Progenitor cell of endocrine pancreas (in vitro differentiated cells): ENCODE results near the gene S100G. TPM values are rescaled to one million over a fixed set of nuclear protein-coding genes. Genes with fewer than 3 reads are reported as not detected.

ENCODE experiments used
- DNase-seq: peaks from one replicate; pipeline ENCODE4 v3.0.0; 2021; ENCODE audit warnings: low spot score; ENCODE audit not compliant: unreplicated experiment
- H3K27ac Mint-ChIP-seq: 2 replicates; pipeline ENCODE4 v1.8.0; 2021; ENCODE audit warnings: mild to moderate bottlenecking, moderate library complexity, mixed read lengths
- H3K27me3 Mint-ChIP-seq: 2 replicates; pipeline ENCODE4 v1.8.0; 2021; ENCODE audit warnings: mixed read lengths
- H3K36me3 Mint-ChIP-seq: 2 replicates; pipeline ENCODE4 v1.8.0; 2022; ENCODE audit warnings: mixed read lengths; ENCODE audit not compliant: insufficient read depth
- H3K4me1 Mint-ChIP-seq: 2 replicates; pipeline ENCODE4 v1.8.0; 2021; ENCODE audit warnings: low read depth, mixed read lengths
- H3K4me3 Mint-ChIP-seq: 2 replicates; pipeline ENCODE4 v1.8.0; 2021; ENCODE audit warnings: low read depth, mild to moderate bottlenecking, moderate library complexity, mixed read lengths
- H3K9me3 Mint-ChIP-seq: 2 replicates; pipeline ENCODE4 v1.8.0; 2021; ENCODE audit warnings: low read depth, mixed read lengths
- CTCF ChIP-seq: fragments of 200-600 bp; sonication (generic); IDR thresholded peaks from one replicate; pipeline ENCODE4 v1.5.0; 2021; ENCODE audit warnings: antibody characterized with exemption, mild to moderate bottlenecking; ENCODE audit not compliant: unreplicated experiment
- microRNA-seq: library from miRNA; unstranded; fragments of <30 nt; microRNA quantifications from one replicate; pipeline ENCODE4 v1.1.0, GENCODE V29; 2020; ENCODE audit warnings: borderline number of aligned reads; ENCODE audit not compliant: unreplicated experiment
- total RNA-seq: library from RNA; stranded (reverse); gene quantifications from 2 replicates; pipeline ENCODE4 v1.2.1, GENCODE V29; 2021

Gene S100G
- total RNA-seq, 1 donor from 2014 or later: not detected

- Mint-ChIP-seq H3K4me1 (peaks cover 5% of the 10 kb centered on the region), H3K36me3 (peaks cover 49% of the 10 kb centered on the region)
Measured at GRCh38 chrX:16695079-16695676, 45.2 kb downstream of the S100G start.

GRCh38 chrX:16696956-16697355, 47.0 kb downstream of the S100G start:
- H3K36me3 Mint-ChIP-seq: peaks cover 47% of the 10 kb centered on the region
- H3K27ac Mint-ChIP-seq: no peak overlapping the region
- peaks cover 5% of the 10 kb centered on the region for H3K4me1 Mint-ChIP-seq
- DNase-seq: no peak
- no peaks in the 10 kb centered on the region for H3K27me3 Mint-ChIP-seq
- TF ChIP-seq CTCF: no peak
- no peaks in the 10 kb centered on the region for H3K9me3 Mint-ChIP-seq
- no peak overlapping the region for H3K4me3 Mint-ChIP-seq

More at GRCh38 chrX:16695079-16695676, 45.2 kb downstream of the S100G start:
- Mint-ChIP-seq H3K4me3 (no peak overlapping the region), H3K27me3 (no peaks in the 10 kb centered on the region), H3K27ac (peak overlapping the region; percentile 7), H3K9me3 (no peaks in the 10 kb centered on the region)
- TF ChIP-seq CTCF: peak; percentile 95
- peak; percentile 59 for DNase-seq

GRCh38 chrX:16699389-16699788, 49.4 kb downstream of the S100G start:
- no peak for TF ChIP-seq CTCF
- peaks cover 44% of the 10 kb centered on the region for H3K36me3 Mint-ChIP-seq
- H3K27me3 Mint-ChIP-seq: no peaks in the 10 kb centered on the region
- H3K4me3 Mint-ChIP-seq: no peak overlapping the region
- no peak overlapping the region for H3K27ac Mint-ChIP-seq
- H3K9me3 Mint-ChIP-seq: no peaks in the 10 kb centered on the region
- H3K4me1 Mint-ChIP-seq: peaks cover 7% of the 10 kb centered on the region
- DNase-seq: no peak

GRCh38 chrX:16700734-16701133, 50.8 kb downstream of the S100G start:
- no peak for DNase-seq
- H3K36me3 Mint-ChIP-seq: peaks cover 43% of the 10 kb centered on the region
- H3K27ac Mint-ChIP-seq: no peak overlapping the region
- H3K9me3 Mint-ChIP-seq: no peaks in the 10 kb centered on the region
- H3K4me3 Mint-ChIP-seq: no peak overlapping the region
- peaks cover 7% of the 10 kb centered on the region for H3K4me1 Mint-ChIP-seq
- TF ChIP-seq CTCF: no peak
- H3K27me3 Mint-ChIP-seq: no peaks in the 10 kb centered on the region

GRCh38 chrX:16702700-16703599, 53.0 kb downstream of the S100G start:
- Mint-ChIP-seq H3K36me3 (peaks cover 39% of the 10 kb centered on the region), H3K27me3 (no peaks in the 10 kb centered on the region), H3K4me3 (no peak overlapping the region), H3K4me1 (peaks cover 2% of the 10 kb centered on the region), H3K27ac (no peak overlapping the region), H3K9me3 (no peaks in the 10 kb centered on the region)
- no peak for DNase-seq
- TF ChIP-seq CTCF: no peak

Small RNA genes lying within 50 kb of the gene (microRNA-seq; reads per million reads assigned to microRNA genes)
- gene MIR548AM: not detected

Other genes with a start within 250 kb of the S100G start
- gene CTPS2, start 62.5 kb downstream of the S100G start, total RNA-seq: 110 and 111 TPM in 2 replicates
- 59.0 and 61.3 TPM in 2 replicates for gene SYAP1, start 69.5 kb downstream of the S100G start, total RNA-seq
- gene TXLNG, start 136.3 kb downstream of the S100G start, total RNA-seq: 25.4 and 25.8 TPM in 2 replicates
- 234 and 235 TPM in 2 replicates for gene RBBP7, start 220.2 kb downstream of the S100G start, total RNA-seq